Gastroesophageal sphincter (tissue), 3 donors: ENCODE measurements around the gene RBM33.

Experiments
- CTCF ChIP-seq, 4 experiments: fragments of 200-600 bp in 2 of 4; fragments of 450-650 bp in 2 of 4; sonication (generic) in 1 of 4; IDR thresholded peaks; one replicate each; pipeline ENCODE4 v1.5.1; 2017 to 2019; ENCODE audit warnings: antibody characterized with exemption in 4 of 4, mild to moderate bottlenecking in 2 of 4, moderate library complexity in 2 of 4
- POLR2A ChIP-seq, 2 donors: fragments of 450-650 bp; IDR thresholded peaks; one replicate each; pipeline ENCODE4 v1.6.1; 2017; ENCODE audit warnings: antibody characterized with exemption in 2 of 2, mild to moderate bottlenecking in 2 of 2, moderate library complexity in 1 of 2
- POLR2AphosphoS5 ChIP-seq: sonication (generic); formaldehyde crosslinking; IDR thresholded peaks from one replicate; pipeline ENCODE4 v1.6.1; 2017; ENCODE audit warnings: antibody characterized with exemption

- TF ChIP-seq CTCF (IDR thresholded peaks at IDR 0.05) (no peak), POLR2A (IDR thresholded peaks at IDR 0.05) (no peak), POLR2AphosphoS5 (no peak)
Measured at GRCh38 chr7:155803418-155804376, 159.2 kb downstream of the RBM33 start.
